ENCODE measurements around the gene PRDX3. TPM values are rescaled to one million over a fixed set of nuclear protein-coding genes. Genes with fewer than 3 reads are reported as not detected.

The PRDX3 gene
- total and polyA plus RNA-seq, 4 donors: 176 to 307 (median 258) TPM

DNA sequence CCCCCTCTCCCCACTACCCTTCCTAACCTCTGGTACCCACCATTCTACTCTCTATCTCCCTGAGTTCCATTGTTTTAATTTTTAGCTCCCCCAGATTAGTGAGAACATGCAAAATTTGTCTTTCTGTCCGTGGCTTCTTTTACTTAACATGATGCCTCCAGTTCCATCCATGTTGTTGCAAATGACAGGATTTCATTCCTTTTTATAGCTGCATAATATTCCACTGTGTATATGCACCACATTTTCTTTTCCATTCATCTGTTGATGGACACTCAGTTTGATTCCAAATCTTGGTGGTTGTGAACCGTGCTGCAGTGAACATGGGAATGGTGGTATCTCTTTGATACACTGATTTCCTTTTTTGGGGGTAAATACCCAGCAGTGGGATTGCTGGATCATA lies 52.7 kb downstream of the PRDX3 start:
- Histone ChIP-seq H3K4me1 (ENCODE audit: control insufficient read depth in 4 of 4, insufficient read depth in 4 of 4, low read length in 3 of 4) (peaks cover 0 to 10% (median 4%) of the 10 kb centered on the region in 4 donors), H3K9ac (ENCODE audit: low read depth in 1 of 2, low read length in 2 of 2) (no peak overlapping the region), H3K27ac (ENCODE audit: low read depth in 1 of 2, low read length in 2 of 2) (no peak overlapping the region), H3K9me3 (ENCODE audit: control insufficient read depth in 4 of 4, low read length in 3 of 4) (no peaks in the 10 kb centered on the region), H3K36me3 (ENCODE audit: control insufficient read depth in 4 of 4, insufficient read depth in 3 of 4, low read depth in 1 of 4, low read length in 3 of 4) (peaks cover 0 to 18% (median 15%) of the 10 kb centered on the region in 4 donors), H3K27me3 (ENCODE audit: control insufficient read depth in 4 of 4, insufficient read depth in 4 of 4, low read length in 3 of 4) (no peaks in the 10 kb centered on the region), H3K4me3 (ENCODE audit: low read depth in 1 of 3, low read length in 3 of 3) (no peak overlapping the region)
- no peak for DNase-seq (ENCODE audit: low spot score)
- 98% methylated on average over 2 of the region's 2 CpGs for WGBS
- no peak for TF ChIP-seq HNF4G (IDR thresholded peaks at IDR 0.05)
- no peak for TF ChIP-seq RAD21 (IDR thresholded peaks at IDR 0.05)
- no peak for TF ChIP-seq HNF4A (conservative IDR thresholded peaks at IDR 0.05)
- TF ChIP-seq, protein P1, sequence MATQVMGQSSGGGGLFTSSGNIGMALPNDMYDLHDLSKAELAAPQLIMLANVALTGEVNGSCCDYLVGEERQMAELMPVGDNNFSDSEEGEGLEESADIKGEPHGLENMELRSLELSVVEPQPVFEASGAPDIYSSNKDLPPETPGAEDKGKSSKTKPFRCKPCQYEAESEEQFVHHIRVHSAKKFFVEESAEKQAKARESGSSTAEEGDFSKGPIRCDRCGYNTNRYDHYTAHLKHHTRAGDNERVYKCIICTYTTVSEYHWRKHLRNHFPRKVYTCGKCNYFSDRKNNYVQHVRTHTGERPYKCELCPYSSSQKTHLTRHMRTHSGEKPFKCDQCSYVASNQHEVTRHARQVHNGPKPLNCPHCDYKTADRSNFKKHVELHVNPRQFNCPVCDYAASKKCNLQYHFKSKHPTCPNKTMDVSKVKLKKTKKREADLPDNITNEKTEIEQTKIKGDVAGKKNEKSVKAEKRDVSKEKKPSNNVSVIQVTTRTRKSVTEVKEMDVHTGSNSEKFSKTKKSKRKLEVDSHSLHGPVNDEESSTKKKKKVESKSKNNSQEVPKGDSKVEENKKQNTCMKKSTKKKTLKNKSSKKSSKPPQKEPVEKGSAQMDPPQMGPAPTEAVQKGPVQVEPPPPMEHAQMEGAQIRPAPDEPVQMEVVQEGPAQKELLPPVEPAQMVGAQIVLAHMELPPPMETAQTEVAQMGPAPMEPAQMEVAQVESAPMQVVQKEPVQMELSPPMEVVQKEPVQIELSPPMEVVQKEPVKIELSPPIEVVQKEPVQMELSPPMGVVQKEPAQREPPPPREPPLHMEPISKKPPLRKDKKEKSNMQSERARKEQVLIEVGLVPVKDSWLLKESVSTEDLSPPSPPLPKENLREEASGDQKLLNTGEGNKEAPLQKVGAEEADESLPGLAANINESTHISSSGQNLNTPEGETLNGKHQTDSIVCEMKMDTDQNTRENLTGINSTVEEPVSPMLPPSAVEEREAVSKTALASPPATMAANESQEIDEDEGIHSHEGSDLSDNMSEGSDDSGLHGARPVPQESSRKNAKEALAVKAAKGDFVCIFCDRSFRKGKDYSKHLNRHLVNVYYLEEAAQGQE (IDR thresholded peaks at IDR 0.05): no peak
- TF ChIP-seq JUND (IDR thresholded peaks at IDR 0.05): no peak
- TF ChIP-seq YY1 (IDR thresholded peaks at IDR 0.05): no peak
- no peak for TF ChIP-seq TAF1 (conservative IDR thresholded peaks at IDR 0.05)
- TF ChIP-seq, protein P2, sequence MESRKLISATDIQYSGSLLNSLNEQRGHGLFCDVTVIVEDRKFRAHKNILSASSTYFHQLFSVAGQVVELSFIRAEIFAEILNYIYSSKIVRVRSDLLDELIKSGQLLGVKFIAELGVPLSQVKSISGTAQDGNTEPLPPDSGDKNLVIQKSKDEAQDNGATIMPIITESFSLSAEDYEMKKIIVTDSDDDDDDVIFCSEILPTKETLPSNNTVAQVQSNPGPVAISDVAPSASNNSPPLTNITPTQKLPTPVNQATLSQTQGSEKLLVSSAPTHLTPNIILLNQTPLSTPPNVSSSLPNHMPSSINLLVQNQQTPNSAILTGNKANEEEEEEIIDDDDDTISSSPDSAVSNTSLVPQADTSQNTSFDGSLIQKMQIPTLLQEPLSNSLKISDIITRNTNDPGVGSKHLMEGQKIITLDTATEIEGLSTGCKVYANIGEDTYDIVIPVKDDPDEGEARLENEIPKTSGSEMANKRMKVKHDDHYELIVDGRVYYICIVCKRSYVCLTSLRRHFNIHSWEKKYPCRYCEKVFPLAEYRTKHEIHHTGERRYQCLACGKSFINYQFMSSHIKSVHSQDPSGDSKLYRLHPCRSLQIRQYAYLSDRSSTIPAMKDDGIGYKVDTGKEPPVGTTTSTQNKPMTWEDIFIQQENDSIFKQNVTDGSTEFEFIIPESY (IDR thresholded peaks at IDR 0.05): no peak
- TF ChIP-seq EGR1 (IDR thresholded peaks at IDR 0.05; ENCODE audit: low read depth in 2 of 2): no peak
- TF ChIP-seq, protein P3, sequence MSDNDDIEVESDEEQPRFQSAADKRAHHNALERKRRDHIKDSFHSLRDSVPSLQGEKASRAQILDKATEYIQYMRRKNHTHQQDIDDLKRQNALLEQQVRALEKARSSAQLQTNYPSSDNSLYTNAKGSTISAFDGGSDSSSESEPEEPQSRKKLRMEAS (IDR thresholded peaks at IDR 0.05): no peak
- no peak for TF ChIP-seq SP1 (IDR thresholded peaks at IDR 0.05)
- no peak for TF ChIP-seq NR2F2 (IDR thresholded peaks at IDR 0.05)

DNA sequence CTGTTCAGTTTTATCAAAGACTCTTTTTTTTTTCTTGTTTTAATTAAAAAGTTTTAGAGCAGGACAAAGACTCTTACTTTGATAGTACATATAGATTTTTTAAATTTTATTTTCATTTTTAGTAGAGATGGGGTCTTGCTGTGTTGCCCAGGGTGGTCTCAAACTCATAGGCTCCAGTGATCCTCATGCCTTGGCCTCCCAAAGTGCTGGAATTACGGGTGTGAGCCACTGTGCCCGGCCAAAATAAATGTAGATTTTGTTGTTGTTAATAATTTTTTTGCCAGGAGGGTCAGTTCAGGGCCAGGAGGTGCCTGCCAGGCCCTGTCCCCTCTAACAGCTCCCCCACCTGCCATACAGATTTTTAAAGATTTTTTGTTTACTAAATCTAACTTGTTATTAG lies 57.7 kb downstream of the PRDX3 start:
- peak overlapping the region in 1 of 2 donors; percentile 36 for H3K9ac ChIP-seq (ENCODE audit: low read depth in 1 of 2, low read length in 2 of 2)
- no peak overlapping the region for H3K4me3 ChIP-seq (ENCODE audit: low read depth in 1 of 3, low read length in 3 of 3)
- no peaks in the 10 kb centered on the region for H3K9me3 ChIP-seq (ENCODE audit: control insufficient read depth in 4 of 4, low read length in 3 of 4)
- H3K27me3 ChIP-seq (ENCODE audit: control insufficient read depth in 4 of 4, insufficient read depth in 4 of 4, low read length in 3 of 4): no peaks in the 10 kb centered on the region
- peaks cover 2 to 32% (median 9%) of the 10 kb centered on the region in 4 donors for H3K4me1 ChIP-seq (ENCODE audit: control insufficient read depth in 4 of 4, insufficient read depth in 4 of 4, low read length in 3 of 4)
- DNase-seq (ENCODE audit: low spot score): no peak
- H3K27ac ChIP-seq (ENCODE audit: low read depth in 1 of 2, low read length in 2 of 2): peak overlapping the region; percentile 71 to 79
- TF ChIP-seq NR2F2 (IDR thresholded peaks at IDR 0.05) (no peak), FOXA2 (IDR thresholded peaks at IDR 0.05) (no peak), RAD21 (IDR thresholded peaks at IDR 0.05) (no peak), JUND (IDR thresholded peaks at IDR 0.05) (no peak), SP1 (IDR thresholded peaks at IDR 0.05) (no peak), EGR1 (IDR thresholded peaks at IDR 0.05; ENCODE audit: low read depth in 2 of 2) (no peak), TAF1 (conservative IDR thresholded peaks at IDR 0.05) (no peak)
- TF ChIP-seq, protein P2 (IDR thresholded peaks at IDR 0.05): no peak
- TF ChIP-seq, protein P3 (IDR thresholded peaks at IDR 0.05): no peak
- WGBS: 39% methylated on average over 2 of the region's 2 CpGs
- H3K36me3 ChIP-seq (ENCODE audit: control insufficient read depth in 4 of 4, insufficient read depth in 3 of 4, low read depth in 1 of 4, low read length in 3 of 4): peaks cover 3 to 14% (median 4%) of the 10 kb centered on the region in 4 donors
